NCI-H146 treated with DMSO at 0.1 percent for 48 hours (cell line): ENCODE data around the gene DAPK3.
"Not testable (repeated sequence)": the region's sequence is repeated elsewhere in the genome, so short reads cannot be mapped to it uniquely, and the experiment has no call there.

ENCODE experiments used
- DNase-seq: peaks from one replicate; lab custom pipeline; 2025; ENCODE audit not compliant: unreplicated experiment; lab: John Stamatoyannopoulos, UW

DAPK3 gene

GRCh38 chr19:3979289-3979673 lies 8.4 kb upstream of the DAPK3 start:
- DNase-seq, result no peak

DNA sequence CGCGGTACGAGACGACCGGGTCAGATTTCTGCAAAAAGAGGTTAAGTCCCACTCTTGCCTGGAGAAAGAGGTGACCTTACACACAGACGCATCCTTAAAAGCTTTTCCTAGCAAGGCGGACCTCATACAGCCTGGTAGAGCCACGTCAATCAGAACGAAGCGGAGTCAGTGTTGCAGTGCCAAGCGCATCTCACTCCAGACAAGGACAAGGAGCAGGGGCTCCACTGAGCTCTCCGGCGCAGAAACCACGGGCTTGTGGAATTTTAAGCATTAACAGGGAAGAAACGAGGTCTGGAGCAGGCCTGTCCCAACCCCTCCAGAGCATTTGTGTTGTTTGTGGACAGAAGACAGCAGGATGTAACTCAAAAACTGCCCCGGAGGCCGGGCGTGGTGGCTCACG lies 7.2 kb upstream of the DAPK3 start:
- no peak for DNase-seq

DNA sequence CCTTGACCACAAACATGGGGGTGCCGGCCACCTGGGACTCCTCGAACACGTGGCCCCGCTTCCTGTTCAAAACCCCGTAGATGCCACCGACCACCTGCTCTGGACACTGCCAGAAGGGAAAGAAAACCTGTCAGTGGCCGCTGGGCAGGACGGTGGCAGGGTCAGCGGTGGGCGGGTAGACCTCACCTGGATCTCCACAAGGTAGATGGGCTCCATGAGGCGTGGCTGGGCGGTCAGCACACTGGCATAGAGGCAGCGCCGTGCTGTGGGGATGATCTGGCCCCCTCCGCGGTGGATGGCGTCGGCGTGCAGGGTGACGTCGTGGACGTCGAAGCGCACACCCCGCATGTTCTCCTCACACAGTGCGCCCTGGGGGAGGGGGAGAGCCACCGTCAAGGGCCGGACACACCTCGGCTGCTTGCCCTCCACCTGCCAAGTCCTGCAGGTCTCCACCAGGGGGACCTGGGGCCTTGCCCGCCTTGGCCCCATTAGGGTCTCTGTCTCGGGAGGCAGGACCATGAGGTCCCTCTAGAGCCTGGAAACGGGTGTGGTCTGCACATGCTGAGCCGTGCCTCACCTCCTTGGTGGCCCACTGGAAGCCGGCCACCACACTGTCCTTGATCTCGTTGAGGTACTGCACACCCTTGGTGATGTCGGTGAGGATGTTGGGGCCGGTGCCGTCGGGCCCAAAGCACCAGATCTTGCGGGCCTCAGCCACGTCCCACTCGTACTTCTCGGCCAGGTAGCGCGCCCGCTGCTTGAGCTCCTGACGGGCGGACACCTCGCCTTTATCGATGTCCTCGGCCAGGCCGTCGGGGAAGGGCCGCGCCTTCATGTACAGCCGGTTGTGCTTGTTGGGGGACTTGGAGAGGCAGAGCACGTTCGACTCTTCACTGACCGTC lies 6.6 kb upstream of the DAPK3 start:
- no peak for DNase-seq

DNA sequence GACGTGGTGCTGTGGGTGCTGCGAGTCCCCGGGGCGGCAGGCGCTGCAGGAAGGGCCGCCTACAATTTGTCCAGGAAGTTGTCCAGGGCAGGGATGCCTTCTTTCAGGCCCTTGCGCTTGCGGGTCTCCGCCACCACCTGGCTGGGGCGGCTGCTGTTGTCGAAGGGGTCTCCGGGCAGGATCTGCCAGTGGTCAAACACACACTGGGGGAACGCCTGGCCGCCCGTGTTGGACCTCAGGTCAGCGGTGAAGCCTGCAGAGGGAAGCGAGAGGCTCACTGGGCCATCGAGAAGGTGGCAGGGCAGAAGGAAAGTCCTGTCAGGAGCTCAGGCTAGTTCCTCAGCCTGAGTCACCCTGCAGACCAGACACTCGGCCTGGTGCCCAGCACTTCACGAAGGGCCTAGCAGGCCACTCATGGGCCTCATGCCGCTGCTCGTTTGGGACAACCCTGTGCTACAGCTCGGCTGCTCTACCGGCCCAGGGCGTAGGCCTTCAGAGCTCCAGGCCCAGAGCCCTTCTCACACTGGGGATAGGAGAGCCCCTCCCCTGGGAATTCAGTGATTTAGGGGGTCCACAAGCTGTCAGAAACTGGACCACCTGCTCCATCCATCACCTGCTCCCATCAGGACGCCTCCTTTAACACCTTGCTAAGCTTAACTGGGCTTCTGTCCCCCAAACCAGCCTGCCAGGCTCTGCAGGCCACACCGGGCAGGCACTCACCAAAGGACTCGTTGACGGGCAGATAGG lies 5.8 kb upstream of the DAPK3 start:
- no peak for DNase-seq

- DNase-seq, result no peak
Observed at GRCh38 chr19:3975637-3976087, 4.8 kb upstream of the DAPK3 start.

GRCh38 chr19:3975144-3975543 lies 4.2 kb upstream of the DAPK3 start:
- no peak for DNase-seq

DNA sequence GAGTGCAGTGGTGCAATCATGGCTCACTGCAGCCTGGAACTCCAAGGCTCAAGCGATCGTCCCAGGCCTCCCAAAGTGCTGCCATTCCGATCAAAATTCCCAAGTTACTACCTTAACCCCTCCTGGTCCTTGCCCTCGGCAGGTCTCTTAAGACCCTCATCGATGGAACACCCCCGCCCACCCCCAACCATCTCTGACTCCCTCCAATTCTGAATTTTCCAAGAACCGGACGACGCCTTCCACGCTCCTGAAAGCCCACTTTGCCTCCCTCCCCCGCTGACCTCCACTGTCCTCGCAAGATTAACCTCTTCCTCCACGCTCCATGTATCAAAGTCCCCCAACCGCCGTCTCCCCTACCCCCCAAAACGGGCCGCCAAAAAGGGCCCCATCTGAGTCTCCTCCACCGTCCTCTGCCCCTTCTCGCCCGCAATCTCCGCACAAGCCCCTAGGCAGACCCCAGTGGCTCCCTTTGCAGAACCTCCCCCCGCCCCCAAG lies 539 bp downstream of the DAPK3 start:
- DNase-seq, result no peak

DNA sequence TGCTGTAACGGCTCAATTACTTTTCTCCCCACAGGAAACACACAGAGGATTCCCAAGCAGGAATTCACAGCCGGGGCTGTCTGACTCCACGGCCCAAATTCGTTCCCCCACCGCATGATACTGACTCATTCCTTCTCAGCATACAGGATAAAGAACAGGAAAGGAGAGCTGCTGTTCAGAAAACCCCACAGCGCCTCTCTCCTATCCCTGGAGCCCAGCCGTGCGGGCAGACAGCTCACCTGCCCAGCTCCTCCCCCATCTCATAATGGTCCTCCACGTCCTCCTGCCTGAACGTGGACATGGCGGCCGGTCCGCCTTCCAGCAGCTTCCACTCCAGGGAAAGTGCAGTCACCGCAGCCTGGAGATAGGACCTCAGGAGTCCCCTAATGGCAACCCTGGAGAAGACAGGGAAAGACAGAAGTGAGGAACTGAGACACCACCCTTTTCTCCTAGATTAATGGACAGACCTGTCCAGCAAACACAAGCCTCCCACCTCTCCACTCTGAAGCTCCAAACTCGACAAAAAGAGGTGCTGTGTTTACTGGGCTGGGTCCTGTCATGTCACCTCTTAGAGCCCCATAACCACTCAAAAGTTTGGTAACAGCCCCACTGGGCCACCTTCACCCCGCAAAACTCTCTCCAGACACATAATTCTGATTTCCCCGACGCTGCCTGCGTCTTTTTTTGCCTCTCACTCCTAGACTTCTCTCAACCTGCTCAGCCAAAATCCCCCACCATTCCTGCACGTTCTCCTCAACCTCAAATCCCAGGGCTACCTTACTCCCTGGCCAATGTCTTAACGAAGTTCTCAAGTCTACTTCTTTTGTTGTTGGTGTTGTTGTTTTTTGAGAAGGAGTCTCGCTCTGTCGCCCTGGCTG lies 1.2 kb downstream of the DAPK3 start:
- DNase-seq, result no peak

- no peak for DNase-seq
Observed at GRCh38 chr19:3968556-3969434, 2.1 kb downstream of the DAPK3 start.

DNA sequence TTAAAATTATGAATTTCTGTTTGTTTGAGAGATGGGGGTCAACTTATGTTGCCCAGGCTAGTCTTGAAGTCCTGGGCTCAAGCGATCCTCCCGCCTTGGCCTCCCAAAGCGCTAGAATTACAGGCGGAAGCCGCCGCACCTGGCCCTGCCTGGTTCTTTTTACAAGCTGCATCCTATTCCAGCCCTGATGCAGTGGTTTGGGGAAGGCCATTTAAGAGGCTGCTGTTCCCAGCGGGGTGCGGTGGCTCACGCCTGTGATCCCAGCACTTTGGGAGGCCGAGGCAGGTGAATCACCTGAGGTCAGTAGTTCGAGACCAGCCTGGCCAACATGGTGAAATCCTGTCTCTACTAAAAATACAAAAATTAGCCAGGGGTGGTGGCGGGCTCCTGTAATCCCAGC lies 2.9 kb downstream of the DAPK3 start:
- not testable (repeated sequence) for DNase-seq

GRCh38 chr19:3966051-3967017 lies 4.6 kb downstream of the DAPK3 start:
- DNase-seq, result no peak

DNA sequence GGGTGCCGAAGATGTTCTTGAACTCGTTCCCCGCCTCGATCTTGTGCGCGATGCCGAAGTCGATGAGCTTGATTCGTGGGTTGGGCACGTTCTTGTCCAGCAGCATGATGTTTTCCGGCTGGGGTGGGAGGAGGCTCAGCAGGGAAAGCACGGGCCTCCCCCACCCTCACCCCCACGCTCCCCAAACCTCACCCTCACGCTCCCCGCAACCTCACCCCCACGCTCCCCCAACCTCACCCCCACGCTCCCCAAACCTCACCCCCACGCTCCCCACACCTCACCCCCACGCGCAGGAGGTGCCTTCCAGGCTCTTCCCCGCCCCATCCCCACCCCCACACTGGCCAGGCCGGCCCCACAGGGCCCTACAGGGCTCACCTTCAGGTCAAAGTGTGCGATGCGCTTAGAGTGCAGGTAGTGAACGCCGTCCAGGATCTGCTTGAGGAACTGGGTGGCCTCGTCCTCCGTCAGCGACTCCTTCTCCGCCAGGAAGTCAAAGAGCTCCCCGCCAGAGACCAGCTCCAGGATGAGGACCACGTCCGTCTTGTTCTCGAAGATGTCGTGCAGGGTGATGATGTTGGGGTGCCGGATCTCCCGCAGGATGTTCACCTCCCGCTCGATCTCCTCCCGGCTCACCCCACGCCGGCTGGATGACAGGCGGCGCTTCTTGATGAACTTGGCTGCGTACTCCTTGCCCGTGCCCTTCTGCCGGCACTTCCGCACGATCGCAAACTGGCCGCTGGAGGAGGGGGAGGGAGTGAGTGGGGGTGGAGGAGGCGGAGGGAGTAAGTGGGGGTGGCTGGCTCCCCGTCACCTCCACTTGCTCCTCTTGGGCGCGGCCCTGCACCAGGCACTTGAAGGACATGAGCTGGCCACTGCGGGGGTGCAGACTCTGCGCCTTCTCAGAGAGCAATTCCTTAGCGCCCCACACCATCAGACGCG lies 6.4 kb downstream of the DAPK3 start:
- no peak for DNase-seq

DNA sequence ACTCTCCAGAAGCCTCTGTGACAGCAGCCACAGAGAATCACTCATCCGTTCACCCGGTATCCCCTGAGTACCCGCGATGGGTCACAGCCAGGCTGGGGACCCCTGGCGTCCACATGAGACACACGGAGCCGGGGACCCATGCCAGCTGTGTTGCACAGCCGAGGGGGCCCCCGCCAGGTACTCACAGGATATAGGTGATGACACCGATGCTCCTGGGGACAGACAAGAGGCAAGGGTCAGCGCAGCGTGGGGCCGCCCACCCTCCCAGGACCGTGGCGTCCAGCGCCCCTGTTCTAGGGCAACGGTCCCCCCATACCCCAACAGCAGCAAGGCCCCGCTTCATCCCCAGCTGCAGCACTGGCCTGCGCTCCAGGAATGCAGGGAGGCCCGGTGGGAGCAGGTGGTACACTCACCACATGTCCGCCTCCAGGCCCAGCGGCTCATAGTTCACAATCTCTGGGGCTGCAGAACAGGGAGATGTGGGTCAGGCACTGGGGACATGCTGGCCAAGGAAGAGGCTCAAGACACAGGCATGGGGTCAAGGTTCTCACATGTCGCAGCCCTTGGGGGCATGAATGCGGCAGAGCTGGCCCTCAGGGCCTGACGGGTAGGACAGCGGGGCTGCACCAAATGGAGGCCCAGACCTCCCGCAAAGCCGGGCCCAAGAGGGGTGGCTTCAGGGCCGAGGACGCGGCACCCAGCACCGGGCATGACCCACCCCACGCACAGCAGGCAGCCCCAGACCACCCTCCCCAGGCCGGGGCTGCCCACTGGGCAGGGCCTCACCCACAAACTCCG lies 7.2 kb downstream of the DAPK3 start:
- DNase-seq, result no peak

- no peak for DNase-seq
Observed at GRCh38 chr19:3961007-3961406, 9.9 kb downstream of the DAPK3 start.

DNA sequence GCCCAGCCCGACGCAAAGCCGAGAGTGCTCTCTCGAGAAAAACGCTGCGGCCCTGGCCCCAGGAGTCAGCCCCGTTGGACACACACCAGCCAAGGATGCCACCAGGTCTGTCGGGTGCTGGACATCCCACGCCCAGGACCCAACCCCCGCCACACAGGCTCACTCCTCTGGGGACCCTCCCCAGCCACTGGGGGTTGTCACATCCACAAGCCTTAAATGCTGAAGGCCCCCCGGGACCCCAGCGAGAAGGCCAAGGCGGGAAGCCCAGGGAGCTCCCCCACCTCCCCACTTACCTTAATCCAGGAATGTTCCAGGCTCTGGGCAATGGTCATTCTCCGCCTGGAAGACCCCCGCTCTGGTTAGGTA lies 11.2 kb downstream of the DAPK3 start:
- no peak for DNase-seq

- no peak for DNase-seq
Observed at GRCh38 chr19:3958836-3959765, 11.8 kb downstream of the DAPK3 start.
